Measurements from ENCODE around the gene IRF6. TPM values are rescaled to one million over a fixed set of nuclear protein-coding genes. Genes with fewer than 3 reads are reported as not detected.
A peak's percentile ranks its signal among the peaks of the same experiment; 100 is the strongest.
"Not testable (repeated sequence)": the region's sequence is repeated elsewhere in the genome, so short reads cannot be mapped to it uniquely, and the experiment has no call there.

IRF6 gene
- total and polyA plus RNA-seq, 8 donors, result 7.7 to 36.8 (median 19.7) TPM

GRCh38 chr1:209800984-209801834 is 4.7 kb downstream of the IRF6 start:
- ATAC-seq, result peak in 2 of 4 donors; percentile 11 to 19
- H3K27me3 ChIP-seq, result no peaks in the 10 kb centered on the region
- H3K27ac ChIP-seq, result peak overlapping the region; percentile 48 to 78 (median 62)
- no peaks in the 10 kb centered on the region for H3K9me3 ChIP-seq
- H3K36me3 ChIP-seq, result peaks cover 0 to 18% (median 0%) of the 10 kb centered on the region in 3 donors
- no peak overlapping the region for H3K4me3 ChIP-seq
- FAIRE-seq, result no peak
- DNase-seq, result peak in 1 of 6 donors; percentile 48
- TF ChIP-seq CTCF (IDR thresholded peaks at IDR 0.05), result no peak
- intact Hi-C loops (cut with DNase I), result no loop called here
- peaks cover 28 to 35% (median 29%) of the 10 kb centered on the region in 3 donors for H3K4me1 ChIP-seq
- 54 to 68% methylated on average over 5 of the region's 5 CpGs for WGBS, 2 donors

DNA sequence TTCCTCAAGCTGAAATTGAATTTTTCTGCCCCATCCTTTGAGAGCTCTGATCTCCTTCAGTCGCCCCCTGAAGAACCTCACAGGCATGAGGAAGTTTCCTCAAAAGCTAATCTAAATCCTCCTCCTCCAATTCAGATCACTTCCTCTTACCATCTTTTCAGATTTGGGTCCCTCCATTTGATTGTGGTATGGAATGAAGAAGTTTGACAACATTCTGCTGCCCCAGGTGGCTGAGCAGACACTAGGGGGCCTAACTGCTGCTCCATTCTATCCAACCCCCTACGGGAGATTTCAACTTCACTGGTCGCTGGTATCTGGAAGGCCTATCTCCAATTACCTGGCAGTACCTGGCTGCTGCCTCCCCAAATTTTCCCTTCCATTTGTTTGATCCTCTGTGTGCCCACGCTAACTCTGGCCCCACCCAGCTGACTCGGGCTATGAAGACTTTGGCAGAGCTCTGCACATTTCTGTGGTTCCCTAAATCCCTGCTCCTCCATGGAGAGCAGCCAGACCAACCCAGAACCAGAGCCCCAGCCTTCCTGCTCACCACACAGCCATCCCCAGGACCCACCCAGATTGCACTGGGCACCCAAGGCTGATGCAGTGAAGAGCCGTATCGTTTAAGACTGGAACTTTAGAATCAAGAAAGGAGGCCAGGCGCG is 7.8 kb downstream of the IRF6 start:
- no peak for ATAC-seq
- WGBS, 2 donors, result 79 to 80% methylated on average over 9 of the region's 9 CpGs

DNA sequence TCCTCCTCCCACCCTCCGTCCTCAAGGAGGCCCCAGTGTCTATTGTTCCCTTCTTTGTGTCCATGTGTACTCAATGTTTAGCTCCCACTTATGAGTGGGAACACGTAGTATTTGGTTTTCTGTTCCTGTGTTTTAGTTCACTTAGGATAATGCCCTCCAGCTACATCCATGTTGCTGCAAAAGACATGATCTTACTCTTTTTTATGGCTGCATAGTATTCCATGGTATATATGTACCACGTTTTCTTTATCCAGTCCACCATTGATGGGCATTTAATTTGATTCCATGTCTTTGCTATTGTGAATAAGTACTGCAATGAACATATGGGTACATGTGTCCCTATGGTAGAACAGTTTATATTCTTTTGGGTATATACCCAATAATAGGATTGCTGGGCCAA is 12.2 kb downstream of the IRF6 start:
- H3K4me3 ChIP-seq; H3K27me3 ChIP-seq; ATAC-seq; DNase-seq; H3K27ac ChIP-seq; intact Hi-C loops (cut with DNase I); H3K9me3 ChIP-seq; H3K4me1 ChIP-seq; FAIRE-seq: not testable (repeated sequence)
- H3K36me3 ChIP-seq, result peaks cover 0 to 63% (median 17%) of the 10 kb centered on the region in 3 donors
- WGBS, 2 donors, result 94 to 95% methylated on average over 3 of the region's 3 CpGs

More for the DNA sequence above, 7.8 kb downstream of the IRF6 start:
- Histone ChIP-seq H3K36me3 (peaks cover 0 to 39% (median 0%) of the 10 kb centered on the region in 3 donors), H3K27ac (no peak overlapping the region), H3K27me3 (no peaks in the 10 kb centered on the region), H3K9me3 (no peaks in the 10 kb centered on the region), H3K4me1 (peaks cover 19 to 23% (median 20%) of the 10 kb centered on the region in 3 donors), H3K4me3 (no peak overlapping the region)
- intact Hi-C loops (cut with DNase I), result no loop called here
- FAIRE-seq, result no peak
- no peak for TF ChIP-seq CTCF (IDR thresholded peaks at IDR 0.05)
- DNase-seq, result no peak

DNA sequence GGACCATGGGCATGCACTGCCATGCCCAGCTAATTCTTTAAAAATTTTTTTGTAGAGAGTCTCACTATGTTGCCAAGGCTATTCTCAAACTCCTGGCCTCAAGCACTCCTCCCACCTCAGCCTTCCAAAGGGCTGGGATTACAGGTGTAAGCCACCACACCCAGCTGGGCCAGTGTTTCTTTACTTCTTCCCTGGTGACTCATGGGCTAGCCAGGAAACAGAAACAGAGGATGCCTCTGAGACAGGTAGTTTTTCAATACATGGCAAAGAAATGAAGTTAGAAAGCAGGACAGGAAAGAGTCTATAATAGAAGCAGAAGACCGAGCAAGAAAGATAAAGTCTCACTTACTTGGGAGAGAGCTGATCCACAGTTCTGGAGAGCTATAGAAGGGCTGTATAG is 14.0 kb downstream of the IRF6 start:
- no peak for ATAC-seq
- no peak for TF ChIP-seq CTCF (IDR thresholded peaks at IDR 0.05)
- no peaks in the 10 kb centered on the region for H3K27me3 ChIP-seq
- no peak for FAIRE-seq
- H3K9me3 ChIP-seq, result no peaks in the 10 kb centered on the region
- H3K36me3 ChIP-seq, result peaks cover 0 to 73% (median 17%) of the 10 kb centered on the region in 3 donors
- DNase-seq, result no peak
- H3K4me1 ChIP-seq, result peaks cover 13 to 18% (median 16%) of the 10 kb centered on the region in 3 donors
- intact Hi-C loops (cut with DNase I), result no loop called here
- no peak overlapping the region for H3K27ac ChIP-seq
- 0 to 45% methylated on average over 1 of the region's 1 CpG for WGBS, 2 donors
- H3K4me3 ChIP-seq, result no peak overlapping the region

- no peaks in the 10 kb centered on the region for H3K27me3 ChIP-seq
- TF ChIP-seq CTCF (IDR thresholded peaks at IDR 0.05), result no peak
- FAIRE-seq (no peak), DNase-seq (no peak), ATAC-seq (no peak)
- H3K4me3 ChIP-seq, result no peak overlapping the region
- H3K4me1 ChIP-seq, result peaks cover 14 to 23% (median 18%) of the 10 kb centered on the region in 3 donors
- intact Hi-C loops (cut with DNase I), result no loop called here
- H3K36me3 ChIP-seq, result peaks cover 0 to 73% (median 17%) of the 10 kb centered on the region in 3 donors
- 93 to 95% methylated on average over 10 of the region's 10 CpGs for WGBS, 2 donors
- H3K9me3 ChIP-seq, result no peaks in the 10 kb centered on the region
- H3K27ac ChIP-seq, result no peak overlapping the region
These were observed 15.4 kb downstream of the IRF6 start for GRCh38 chr1:209790286-209791193.
